Gastroesophageal sphincter (tissue), 3 donors: ENCODE measurements around the gene EFL1.
A peak's percentile ranks its signal among the peaks of the same experiment; 100 is the strongest.
"Not testable (repeated sequence)": the region's sequence is repeated elsewhere in the genome, so short reads cannot be mapped to it uniquely, and the experiment has no call there.

Experiments
- POLR2A ChIP-seq, 2 donors: fragments of 450-650 bp; IDR thresholded peaks; one replicate each; pipeline ENCODE4 v1.6.1; 2017; ENCODE audit warnings: antibody characterized with exemption in 2 of 2, mild to moderate bottlenecking in 2 of 2, moderate library complexity in 1 of 2
- POLR2AphosphoS5 ChIP-seq: sonication (generic); formaldehyde crosslinking; IDR thresholded peaks from one replicate; pipeline ENCODE4 v1.6.1; 2017; ENCODE audit warnings: antibody characterized with exemption
- TF ChIP-seq, protein P1 (sequence below), 4 experiments: fragments of 200-600 bp in 2 of 4; fragments of 450-650 bp in 2 of 4; sonication (generic) in 1 of 4; IDR thresholded peaks; one replicate each; pipeline ENCODE4 v1.5.1; 2017 to 2019; ENCODE audit warnings: antibody characterized with exemption in 4 of 4, mild to moderate bottlenecking in 2 of 4, moderate library complexity in 2 of 4

DNA sequence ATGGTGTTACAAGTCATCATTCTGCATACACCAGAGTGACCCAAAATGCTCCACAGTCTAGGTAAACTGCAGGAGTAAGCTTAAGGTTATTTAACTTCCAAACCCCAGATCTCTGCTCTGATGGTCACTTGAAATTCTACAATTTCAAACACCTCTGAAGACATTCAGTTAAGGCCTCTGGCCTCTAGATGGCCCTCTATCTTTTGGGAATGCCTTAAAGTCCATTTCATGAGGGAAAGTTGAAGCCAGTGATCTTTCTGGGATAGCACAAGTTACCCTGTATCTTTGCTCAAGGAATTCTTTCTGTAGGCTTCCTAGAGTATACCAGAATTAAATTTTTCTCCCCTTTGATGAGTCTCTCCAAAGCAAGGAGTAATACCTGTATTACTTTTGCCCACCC is 18.7 kb upstream of the EFL1 start:
- TF ChIP-seq, protein P1, sequence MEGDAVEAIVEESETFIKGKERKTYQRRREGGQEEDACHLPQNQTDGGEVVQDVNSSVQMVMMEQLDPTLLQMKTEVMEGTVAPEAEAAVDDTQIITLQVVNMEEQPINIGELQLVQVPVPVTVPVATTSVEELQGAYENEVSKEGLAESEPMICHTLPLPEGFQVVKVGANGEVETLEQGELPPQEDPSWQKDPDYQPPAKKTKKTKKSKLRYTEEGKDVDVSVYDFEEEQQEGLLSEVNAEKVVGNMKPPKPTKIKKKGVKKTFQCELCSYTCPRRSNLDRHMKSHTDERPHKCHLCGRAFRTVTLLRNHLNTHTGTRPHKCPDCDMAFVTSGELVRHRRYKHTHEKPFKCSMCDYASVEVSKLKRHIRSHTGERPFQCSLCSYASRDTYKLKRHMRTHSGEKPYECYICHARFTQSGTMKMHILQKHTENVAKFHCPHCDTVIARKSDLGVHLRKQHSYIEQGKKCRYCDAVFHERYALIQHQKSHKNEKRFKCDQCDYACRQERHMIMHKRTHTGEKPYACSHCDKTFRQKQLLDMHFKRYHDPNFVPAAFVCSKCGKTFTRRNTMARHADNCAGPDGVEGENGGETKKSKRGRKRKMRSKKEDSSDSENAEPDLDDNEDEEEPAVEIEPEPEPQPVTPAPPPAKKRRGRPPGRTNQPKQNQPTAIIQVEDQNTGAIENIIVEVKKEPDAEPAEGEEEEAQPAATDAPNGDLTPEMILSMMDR (IDR thresholded peaks at IDR 0.05) = peak in 1 of 4 experiments; percentile 12
- not testable (repeated sequence) for TF ChIP-seq POLR2A (IDR thresholded peaks at IDR 0.05); POLR2AphosphoS5
